ENCODE data around the gene ECM1.

GRCh38 chr1:150479370-150479769, 28.5 kb upstream of the ECM1 start:
- TF ChIP-seq POLR2A (IDR thresholded peaks at IDR 0.05; ENCODE audit: low read depth) = no peak
- no peak for TF ChIP-seq CTCF (IDR thresholded peaks at IDR 0.05)
